Caco-2 (cell line): ENCODE results near the gene TET3. TPM values are rescaled to one million over a fixed set of nuclear protein-coding genes. Genes with fewer than 3 reads are reported as not detected.

Experiments used
- BruUV-seq: library from RNA; stranded (reverse); fragments of 400-500 nt; replicated peaks from 2 replicates; lab custom pipeline; 2021; lab: Mats Ljungman, UMichigan
- CTCF ChIA-PET: fragments of 300-600 bp; sonication (Branson Sonifier 250); formaldehyde crosslinking; loops from one replicate; lab custom pipeline; 2022; ENCODE audit warnings: antibody characterized with exemption; lab: Charles Lee
- POLR2A ChIA-PET: fragments of 300-600 bp; sonication (Branson Sonifier 250); formaldehyde crosslinking; loops from one replicate; lab custom pipeline; 2022; ENCODE audit warnings: antibody characterized with exemption; lab: Charles Lee
- DNase-seq, 2 experiments: peaks; one replicate each; pipeline versions ENCODE4 v3.0.0 to v3.0.0-alpha.2; 2020 to 2022
- H3K27me3 ChIP-seq: replicated peaks from 2 replicates; pipeline ENCODE4 v1.6.0; 2011; ENCODE audit warnings: low read length; ENCODE audit not compliant: control insufficient read depth, insufficient read depth
- H3K36me3 ChIP-seq: 2 replicates; pipeline ENCODE4 v1.5.1; 2011; ENCODE audit warnings: low read length; ENCODE audit not compliant: control insufficient read depth, insufficient read depth
- H3K4me1 ChIP-seq: fragments of 250-450 bp; sonication (Bioruptor Pico); 2 replicates; pipeline ENCODE4 v1.5.1; 2020; ENCODE audit warnings: mild to moderate bottlenecking
- H3K4me3 ChIP-seq: 2 replicates; pipeline ENCODE4 v1.5.1; 2011; ENCODE audit warnings: low read depth, mild to moderate bottlenecking, control low read depth, low read length
- H3K9me3 ChIP-seq: fragments of 250-450 bp; sonication (Bioruptor Pico); 2 replicates; pipeline ENCODE4 v1.5.1; 2020; ENCODE audit warnings: mild to moderate bottlenecking, moderate library complexity
- H3K27ac Mint-ChIP-seq: one replicate; pipeline ENCODE4 v1.8.0; 2022; ENCODE audit warnings: mixed read lengths; ENCODE audit not compliant: unreplicated experiment
- H3K27me3 Mint-ChIP-seq: one replicate; pipeline ENCODE4 v1.8.0; 2022; ENCODE audit warnings: mixed read lengths; ENCODE audit not compliant: insufficient read depth, unreplicated experiment
- H3K36me3 Mint-ChIP-seq: one replicate; pipeline ENCODE4 v1.8.0; 2022; ENCODE audit warnings: mild to moderate bottlenecking, mixed read lengths; ENCODE audit not compliant: insufficient read depth, unreplicated experiment
- H3K4me1 Mint-ChIP-seq: one replicate; pipeline ENCODE4 v1.8.0; 2022; ENCODE audit warnings: low read depth, mixed read lengths; ENCODE audit not compliant: unreplicated experiment
- H3K4me3 Mint-ChIP-seq: one replicate; pipeline ENCODE4 v1.8.0; 2022; ENCODE audit warnings: mild to moderate bottlenecking, moderate library complexity, mixed read lengths; ENCODE audit not compliant: unreplicated experiment
- H3K9me3 Mint-ChIP-seq: one replicate; pipeline ENCODE4 v1.8.0; 2022; ENCODE audit warnings: mixed read lengths; ENCODE audit not compliant: unreplicated experiment
- CTCF ChIP-seq, 2 experiments: fragments of 200-600 bp in 1 of 2; IDR thresholded peaks; 1 replicate in 1 of 2; 2 replicates in 1 of 2; pipeline versions ENCODE4 v1.5.1 to v1.8.0; 2011 to 2022; ENCODE audit warnings: antibody characterized with exemption in 1 of 2, control low read depth in 1 of 2, inconsistent platforms in 1 of 2, low read depth in 1 of 2, low read length in 1 of 2, mild to moderate bottlenecking in 1 of 2, moderate library complexity in 1 of 2; ENCODE audit not compliant: insufficient read depth in 1 of 2, severe bottlenecking in 1 of 2, unreplicated experiment in 1 of 2
- intact Hi-C: fragments of 100-400 bp; cut with micrococcal nuclease; formaldehyde crosslinking; loops from one replicate; pipeline ENCODE4 v1.10.0; 2022; ENCODE audit not compliant: unreplicated experiment
- total RNA-seq: library from RNA; stranded (reverse); gene quantifications from 2 replicates; pipeline ENCODE4 v1.2.3, GENCODE V29; 2022

The TET3 gene
- total RNA-seq, 1 experiment from 2014 or later = 27.5 TPM

GRCh38 chr2:73963385-73964120 lies 21.2 kb upstream of the TET3 start:
- Mint-ChIP-seq H3K27me3 (peaks cover 3% of the 10 kb centered on the region), H3K27ac (no peak overlapping the region), H3K4me1 (no peaks in the 10 kb centered on the region), H3K36me3 (peaks cover 12% of the 10 kb centered on the region), H3K4me3 (no peak overlapping the region), H3K9me3 (peaks cover 10% of the 10 kb centered on the region)
- Histone ChIP-seq H3K36me3 (no peaks in the 10 kb centered on the region; the same call in 1 of the 2 replicates), H3K4me3 (no peak overlapping the region), H3K4me1 (peaks cover 12% of the 10 kb centered on the region), H3K27me3 (no peaks in the 10 kb centered on the region), H3K9me3 (0 out of 2 replicates have a peak, but pooled peaks cover 4% of the 10 kb centered on the region)
- BruUV-seq = no TSS peak
- ChIA-PET POLR2A (interaction anchor here (1.0 kb wide), 1 partner anchor 27 kb away, joined by 3 read pairs; no protein-coding TSS in a partner anchor), CTCF (no interaction called here)
- no peak for TF ChIP-seq CTCF (IDR thresholded peaks at IDR 0.05; ENCODE audit: insufficient read depth in 1 of 2, low read depth in 1 of 2, low read length in 1 of 2, severe bottlenecking in 1 of 2, unreplicated experiment in 1 of 2)
- intact Hi-C loops = no loop called here
- DNase-seq = no peak

- Mint-ChIP-seq H3K4me1 (no peaks in the 10 kb centered on the region), H3K4me3 (no peak overlapping the region), H3K27ac (no peak overlapping the region), H3K36me3 (peaks cover 8% of the 10 kb centered on the region), H3K27me3 (peaks cover 3% of the 10 kb centered on the region), H3K9me3 (peaks cover 10% of the 10 kb centered on the region)
- ChIA-PET CTCF (no interaction called here), POLR2A (interaction anchor here (1.0 kb wide), 1 partner anchor 28 kb away, joined by 3 read pairs; no protein-coding TSS in a partner anchor)
- intact Hi-C loops = no loop called here
- H3K4me1 ChIP-seq = peaks cover 12% of the 10 kb centered on the region
- no peaks in the 10 kb centered on the region for H3K27me3 ChIP-seq
- no TSS peak for BruUV-seq
- no peak for TF ChIP-seq CTCF (IDR thresholded peaks at IDR 0.05; ENCODE audit: insufficient read depth in 1 of 2, low read depth in 1 of 2, low read length in 1 of 2, severe bottlenecking in 1 of 2, unreplicated experiment in 1 of 2)
- DNase-seq = no peak
- 0 out of 2 replicates have a peak, but pooled peaks cover 4% of the 10 kb centered on the region for H3K9me3 ChIP-seq
- no peaks in the 10 kb centered on the region; the same call in 1 of the 2 replicates for H3K36me3 ChIP-seq
- no peak overlapping the region for H3K4me3 ChIP-seq
These were observed 20.5 kb upstream of the TET3 start for GRCh38 chr2:73964223-73964622.

GRCh38 chr2:73965053-73965452 lies 19.7 kb upstream of the TET3 start:
- CTCF ChIA-PET = no interaction called here
- no TSS peak for BruUV-seq
- 0 out of 2 replicates have a peak, but pooled peaks cover 4% of the 10 kb centered on the region for H3K9me3 ChIP-seq
- no peak overlapping the region for H3K4me3 ChIP-seq
- intact Hi-C loops = no loop called here
- no peak overlapping the region for H3K4me3 Mint-ChIP-seq
- no peak for TF ChIP-seq CTCF (IDR thresholded peaks at IDR 0.05; ENCODE audit: insufficient read depth in 1 of 2, low read depth in 1 of 2, low read length in 1 of 2, severe bottlenecking in 1 of 2, unreplicated experiment in 1 of 2)
- no peaks in the 10 kb centered on the region for H3K4me1 Mint-ChIP-seq
- H3K27me3 ChIP-seq = no peaks in the 10 kb centered on the region
- H3K9me3 Mint-ChIP-seq = peaks cover 10% of the 10 kb centered on the region
- DNase-seq = no peak
- H3K36me3 ChIP-seq = no peaks in the 10 kb centered on the region
- peaks cover 12% of the 10 kb centered on the region for H3K4me1 ChIP-seq
- H3K27me3 Mint-ChIP-seq = peaks cover 3% of the 10 kb centered on the region
- POLR2A ChIA-PET = interaction anchor here (0.6 kb wide), 1 partner anchor 87 kb away, joined by 11 read pairs; no protein-coding TSS in a partner anchor
- no peaks in the 10 kb centered on the region for H3K36me3 Mint-ChIP-seq
- H3K27ac Mint-ChIP-seq = no peak overlapping the region
